HFFc6 (cell line): Measurements from ENCODE around the gene ATP23. TPM values are rescaled to one million over a fixed set of nuclear protein-coding genes. Genes with fewer than 3 reads are reported as not detected.

ENCODE experiments used
- DNase-seq: peaks from one replicate; pipeline ENCODE4 v3.0.0-alpha.2; 2018
- H3K27ac Mint-ChIP-seq: 2 replicates; pipeline ENCODE4 v1.8.0; 2020; ENCODE audit warnings: mild to moderate bottlenecking, mixed read lengths
- H3K27me3 Mint-ChIP-seq: 2 replicates; pipeline ENCODE4 v1.8.0; 2021; ENCODE audit warnings: mild to moderate bottlenecking, moderate library complexity, mixed read lengths; ENCODE audit not compliant: insufficient read depth
- H3K36me3 Mint-ChIP-seq: 2 replicates; pipeline ENCODE4 v1.8.0; 2021; ENCODE audit warnings: low read depth, mixed read lengths
- H3K4me1 Mint-ChIP-seq: 2 replicates; pipeline ENCODE4 v1.8.0; 2020; ENCODE audit warnings: low read depth, mixed read lengths
- H3K4me3 Mint-ChIP-seq: 2 replicates; pipeline ENCODE4 v1.8.0; 2020; ENCODE audit warnings: mild to moderate bottlenecking, moderate library complexity, mixed read lengths
- H3K9me3 Mint-ChIP-seq: 2 replicates; pipeline ENCODE4 v1.8.0; 2020; ENCODE audit warnings: mild to moderate bottlenecking, mixed read lengths
- total RNA-seq, 6 experiments: library from RNA; stranded (reverse); fragmentation: NEBNext Ultra II Directional; extraction: Animal tissue kit (Norgen Biotek cat#: 25700); gene quantifications; 2 replicates in 1 of 6; 3 replicates in 5 of 6; pipeline ENCODE4 v1.2.3, GENCODE V29; 2021
- TF ChIP-seq, protein P1 (sequence below): fragments of 200-600 bp; sonication (generic); IDR thresholded peaks from 2 replicates; pipeline ENCODE4 v1.5.0; 2021; ENCODE audit warnings: antibody characterized with exemption, mild to moderate bottlenecking

Gene ATP23
- total RNA-seq, 6 experiments from 2014 or later: 3.1 to 4.0 (median 3.6) TPM

DNA sequence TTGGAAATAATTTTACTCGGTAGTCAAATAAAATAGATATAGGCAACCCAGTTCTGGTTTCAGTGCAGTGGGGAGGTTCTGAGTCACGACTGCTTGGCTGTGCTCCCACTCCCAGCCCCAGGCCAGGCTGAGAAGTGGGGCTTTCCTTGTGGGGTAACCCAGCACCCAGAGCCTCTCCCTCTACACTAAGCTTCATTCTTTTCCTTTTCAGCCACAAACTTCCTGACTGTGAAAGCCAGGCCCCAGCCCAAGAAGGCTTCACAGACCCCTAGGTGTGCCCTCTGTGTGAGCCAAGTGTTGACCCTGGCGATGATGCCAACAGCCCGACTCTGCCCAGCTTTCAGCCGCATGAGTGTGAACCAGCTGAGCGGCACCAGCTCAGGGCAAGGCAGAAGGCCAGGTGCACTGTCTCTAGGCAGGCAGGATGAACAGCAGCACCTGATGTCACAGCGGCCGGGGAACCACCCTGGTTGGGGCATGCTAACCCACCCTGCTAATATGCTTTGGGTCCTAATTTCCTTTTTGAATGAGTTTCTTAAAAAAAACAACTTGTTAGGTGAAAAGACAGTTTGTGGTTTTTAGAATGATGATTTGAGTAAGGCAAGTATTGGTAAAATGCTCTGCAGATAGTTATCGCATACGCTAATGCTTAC, 42.2 kb upstream of the ATP23 start:
- peak; percentile 58 for DNase-seq
- no peaks in the 10 kb centered on the region for H3K9me3 Mint-ChIP-seq
- TF ChIP-seq, protein P1, sequence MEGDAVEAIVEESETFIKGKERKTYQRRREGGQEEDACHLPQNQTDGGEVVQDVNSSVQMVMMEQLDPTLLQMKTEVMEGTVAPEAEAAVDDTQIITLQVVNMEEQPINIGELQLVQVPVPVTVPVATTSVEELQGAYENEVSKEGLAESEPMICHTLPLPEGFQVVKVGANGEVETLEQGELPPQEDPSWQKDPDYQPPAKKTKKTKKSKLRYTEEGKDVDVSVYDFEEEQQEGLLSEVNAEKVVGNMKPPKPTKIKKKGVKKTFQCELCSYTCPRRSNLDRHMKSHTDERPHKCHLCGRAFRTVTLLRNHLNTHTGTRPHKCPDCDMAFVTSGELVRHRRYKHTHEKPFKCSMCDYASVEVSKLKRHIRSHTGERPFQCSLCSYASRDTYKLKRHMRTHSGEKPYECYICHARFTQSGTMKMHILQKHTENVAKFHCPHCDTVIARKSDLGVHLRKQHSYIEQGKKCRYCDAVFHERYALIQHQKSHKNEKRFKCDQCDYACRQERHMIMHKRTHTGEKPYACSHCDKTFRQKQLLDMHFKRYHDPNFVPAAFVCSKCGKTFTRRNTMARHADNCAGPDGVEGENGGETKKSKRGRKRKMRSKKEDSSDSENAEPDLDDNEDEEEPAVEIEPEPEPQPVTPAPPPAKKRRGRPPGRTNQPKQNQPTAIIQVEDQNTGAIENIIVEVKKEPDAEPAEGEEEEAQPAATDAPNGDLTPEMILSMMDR: no peak
- H3K36me3 Mint-ChIP-seq: no peaks in the 10 kb centered on the region
- no peaks in the 10 kb centered on the region for H3K27me3 Mint-ChIP-seq
- peak overlapping the region; percentile 31 for H3K27ac Mint-ChIP-seq
- H3K4me3 Mint-ChIP-seq: 0 out of 2 replicates have a peak overlapping the region, but pooled peaks have one; percentile 15
- H3K4me1 Mint-ChIP-seq: peaks cover 64% of the 10 kb centered on the region

DNA sequence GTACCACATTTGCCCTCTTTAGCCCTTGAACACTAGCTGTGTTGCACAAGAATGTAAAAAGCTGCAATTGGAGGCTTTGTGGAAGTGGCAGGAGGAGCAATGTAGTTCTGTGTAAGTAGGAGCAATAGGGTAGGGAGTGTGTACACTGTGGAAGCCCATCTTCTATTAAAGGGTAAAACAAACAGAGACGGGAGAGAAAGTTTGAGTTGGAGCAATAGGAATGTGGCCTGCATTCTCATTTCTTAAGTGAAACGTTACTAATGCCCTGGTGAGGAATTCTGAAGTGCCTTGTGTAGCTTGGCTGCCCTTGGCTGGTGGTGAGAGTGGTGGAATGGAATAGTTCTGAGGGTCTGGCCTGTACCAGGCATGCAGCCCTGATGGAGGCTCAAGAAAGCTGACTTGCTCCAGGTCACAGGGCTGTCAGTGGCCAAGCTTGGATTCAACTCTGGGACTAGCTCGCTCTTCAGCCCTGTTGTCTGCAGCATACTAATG, 38.8 kb upstream of the ATP23 start:
- TF ChIP-seq, protein P1: no peak
- no peak overlapping the region for H3K27ac Mint-ChIP-seq
- no peaks in the 10 kb centered on the region for H3K9me3 Mint-ChIP-seq
- DNase-seq: peak; percentile 13
- no peaks in the 10 kb centered on the region for H3K27me3 Mint-ChIP-seq
- H3K4me1 Mint-ChIP-seq: peaks cover 56% of the 10 kb centered on the region
- H3K36me3 Mint-ChIP-seq: no peaks in the 10 kb centered on the region
- no peak overlapping the region for H3K4me3 Mint-ChIP-seq

DNA sequence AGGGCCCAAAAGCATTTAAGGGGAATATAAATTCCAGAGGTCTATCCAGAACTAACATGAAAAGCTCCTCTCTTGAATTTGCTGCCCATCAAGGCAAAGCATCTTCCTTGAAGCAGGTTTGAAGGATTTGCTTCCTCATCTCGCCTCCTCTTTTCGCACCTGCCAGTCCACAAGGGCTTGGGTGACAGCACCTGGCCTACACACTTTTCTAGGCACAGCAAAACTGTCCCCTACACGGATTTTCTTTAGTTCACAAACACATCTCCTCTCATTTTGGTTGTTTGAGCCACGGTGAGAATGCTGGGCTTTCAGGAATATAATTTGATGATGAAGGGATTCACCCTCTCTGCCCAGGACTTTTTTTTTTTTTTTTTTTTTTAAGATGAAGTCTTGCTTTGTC, 36.9 kb upstream of the ATP23 start:
- Mint-ChIP-seq H3K4me1 (peaks cover 38% of the 10 kb centered on the region), H3K4me3 (no peak overlapping the region), H3K27ac (no peak overlapping the region), H3K36me3 (no peaks in the 10 kb centered on the region), H3K9me3 (no peaks in the 10 kb centered on the region), H3K27me3 (peaks cover 4% of the 10 kb centered on the region)
- TF ChIP-seq, protein P1: no peak
- DNase-seq: no peak

DNA sequence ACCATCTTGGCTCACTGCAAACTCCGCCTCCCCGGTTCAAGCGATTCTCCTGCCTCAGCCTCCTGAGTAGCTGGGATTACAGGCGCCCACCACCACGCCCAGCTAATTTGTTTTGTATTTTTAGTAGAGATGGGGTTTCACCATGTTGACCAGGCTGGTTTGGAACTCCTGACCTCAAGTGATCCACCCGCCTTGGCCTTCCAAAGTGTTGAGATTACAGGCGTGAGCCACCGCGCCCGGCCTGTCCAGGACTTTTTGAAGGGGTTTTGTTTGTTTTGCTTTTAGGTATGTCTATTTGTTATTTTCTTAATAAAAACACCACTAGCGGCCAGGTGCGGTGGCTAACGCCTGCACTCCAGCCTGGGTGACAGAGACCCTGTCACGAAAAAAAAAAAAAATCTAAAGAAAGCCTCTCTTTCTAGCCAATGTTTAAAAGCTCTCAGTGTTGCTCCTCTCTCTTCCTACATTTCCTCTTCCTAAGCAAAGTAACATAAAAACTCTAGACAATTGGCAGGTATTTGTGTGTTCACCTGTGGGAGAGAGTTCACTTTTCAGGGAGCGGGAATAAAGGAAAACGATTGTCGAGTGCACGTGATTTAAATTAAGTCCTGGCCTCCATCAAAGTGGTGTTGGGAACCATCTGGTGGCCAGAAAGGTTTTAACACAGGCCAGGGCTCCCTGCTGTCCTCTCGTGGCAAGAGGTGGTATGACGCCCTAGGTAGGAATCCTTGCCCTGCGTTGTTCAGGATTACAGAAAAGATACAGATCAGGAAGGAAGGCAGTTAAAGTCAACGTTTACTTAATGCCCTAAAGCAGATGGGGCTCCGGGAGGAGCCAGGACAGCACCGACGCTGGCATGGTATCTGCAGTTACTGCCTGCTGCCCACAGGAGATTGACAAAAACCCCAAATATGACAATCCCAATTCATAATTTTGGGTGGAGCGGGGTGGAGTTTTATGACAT, 36.2 kb upstream of the ATP23 start:
- no peaks in the 10 kb centered on the region for H3K9me3 Mint-ChIP-seq
- peak overlapping the region; percentile 48; the same call in 1 of the 2 replicates for H3K27ac Mint-ChIP-seq
- peak; percentile 86 for DNase-seq
- H3K27me3 Mint-ChIP-seq: peaks cover 6% of the 10 kb centered on the region
- no peaks in the 10 kb centered on the region for H3K36me3 Mint-ChIP-seq
- peaks cover 34% of the 10 kb centered on the region for H3K4me1 Mint-ChIP-seq
- peak overlapping the region; percentile 33 for H3K4me3 Mint-ChIP-seq
- TF ChIP-seq, protein P1: peak; percentile 100

DNA sequence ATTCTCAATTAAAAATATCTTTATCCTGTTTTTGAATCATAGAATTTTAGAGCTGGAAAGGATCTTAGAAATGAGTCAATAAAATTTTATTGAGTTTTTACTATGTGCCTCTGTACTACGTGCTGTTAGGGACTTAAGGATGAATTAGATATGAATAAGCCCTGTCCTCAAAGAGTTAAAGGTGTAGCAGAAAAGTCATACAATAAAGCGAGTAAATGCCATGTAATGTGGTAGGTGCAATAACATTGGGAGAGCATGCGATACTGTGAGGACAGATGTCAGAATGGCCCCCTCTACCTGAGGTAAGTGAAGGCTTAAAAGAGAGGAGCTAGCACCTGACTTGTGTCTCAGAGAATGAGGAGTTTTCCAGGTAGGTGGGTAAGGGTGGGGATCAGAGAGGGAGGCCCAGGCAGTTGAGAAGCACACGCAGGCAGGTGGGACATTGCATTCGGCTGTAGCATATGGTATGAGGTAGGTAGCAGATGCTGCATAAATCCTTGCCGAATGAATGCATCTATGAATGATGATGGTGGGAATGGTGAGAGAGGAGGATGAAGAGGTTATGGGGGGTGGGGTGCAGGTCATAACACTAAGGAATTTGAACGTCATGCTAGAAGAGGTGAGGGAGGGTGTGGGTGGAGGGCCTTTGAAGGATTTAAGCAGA, 35.4 kb upstream of the ATP23 start:
- no peaks in the 10 kb centered on the region for H3K36me3 Mint-ChIP-seq
- DNase-seq: no peak
- no peak overlapping the region for H3K27ac Mint-ChIP-seq
- H3K4me3 Mint-ChIP-seq: no peak overlapping the region
- TF ChIP-seq, protein P1: no peak
- no peaks in the 10 kb centered on the region for H3K9me3 Mint-ChIP-seq
- peaks cover 8% of the 10 kb centered on the region for H3K27me3 Mint-ChIP-seq
- H3K4me1 Mint-ChIP-seq: peaks cover 34% of the 10 kb centered on the region
